Coronary artery (tissue), 2 donors: ENCODE data around the gene GABRG3.

Experiments used
- DNase-seq: peaks from one replicate; pipeline ENCODE4 v3.0.0-alpha.2; 2017; ENCODE audit warnings: low spot score
- H3K27ac ChIP-seq, 2 donors: fragments of 200-600 bp; sonication (generic); one replicate each; pipeline ENCODE4 v1.5.1; 2016 to 2019
- H3K4me3 ChIP-seq: fragments of 200-600 bp; sonication (generic); 2 replicates; pipeline ENCODE4 v1.5.1; 2016; ENCODE audit warnings: mild to moderate bottlenecking, moderate library complexity
- CTCF ChIP-seq: fragments of 200-600 bp; sonication (generic); IDR thresholded peaks from one replicate; pipeline ENCODE4 v1.5.1; 2019; ENCODE audit warnings: antibody characterized with exemption

The GABRG3 gene

GRCh38 chr15:27441120-27441519 is 470.1 kb downstream of the GABRG3 start:
- no peak for DNase-seq
- TF ChIP-seq CTCF = no peak
- H3K4me3 ChIP-seq = no peak overlapping the region
- H3K27ac ChIP-seq = no peak overlapping the region

- TF ChIP-seq CTCF = no peak
- Histone ChIP-seq H3K4me3 (no peak overlapping the region), H3K27ac (no peak overlapping the region)
- no peak for DNase-seq
Observed at GRCh38 chr15:27448234-27448633, 477.3 kb downstream of the GABRG3 start.

GRCh38 chr15:27448986-27449385 is 478.0 kb downstream of the GABRG3 start:
- Histone ChIP-seq H3K27ac (no peak overlapping the region), H3K4me3 (no peak overlapping the region)
- TF ChIP-seq CTCF = no peak
- no peak for DNase-seq

- H3K4me3 ChIP-seq = no peak overlapping the region
- no peak overlapping the region for H3K27ac ChIP-seq
- DNase-seq = no peak
- TF ChIP-seq CTCF = no peak
Observed at GRCh38 chr15:27449941-27450340, 479.0 kb downstream of the GABRG3 start.

- Histone ChIP-seq H3K27ac (no peak overlapping the region), H3K4me3 (no peak overlapping the region)
- TF ChIP-seq CTCF = no peak
- DNase-seq = no peak
Observed at GRCh38 chr15:27454281-27455075, 483.5 kb downstream of the GABRG3 start.

- H3K4me3 ChIP-seq = no peak overlapping the region
- H3K27ac ChIP-seq = no peak overlapping the region
- no peak for TF ChIP-seq CTCF
- DNase-seq = no peak
Observed at GRCh38 chr15:27456807-27457206, 485.8 kb downstream of the GABRG3 start.

- no peak for TF ChIP-seq CTCF
Observed at GRCh38 chr15:27457766-27458165, 486.8 kb downstream of the GABRG3 start.

More at GRCh38 chr15:27457766-27458165, 486.8 kb downstream of the GABRG3 start:
- Histone ChIP-seq H3K4me3 (no peak overlapping the region), H3K27ac (no peak overlapping the region)
- DNase-seq = no peak
